Stimulated activated CD8-positive, alpha-beta memory T cell treated with anti-CD3 and anti-CD28 coated beads, Interleukin-12 subunit alpha, Interleukin-12 subunit beta, amount 100 ng/mL, for 4 hours (primary cell): ENCODE results near the gene MYO15B.
"Not testable (repeated sequence)": the region's sequence is repeated elsewhere in the genome, so short reads cannot be mapped to it uniquely, and the experiment has no call there.

Experiments
- DNase-seq: peaks from one replicate; pipeline ENCODE4 v3.0.0-alpha.2; 2020; ENCODE audit warnings: low read depth

The MYO15B gene

DNA sequence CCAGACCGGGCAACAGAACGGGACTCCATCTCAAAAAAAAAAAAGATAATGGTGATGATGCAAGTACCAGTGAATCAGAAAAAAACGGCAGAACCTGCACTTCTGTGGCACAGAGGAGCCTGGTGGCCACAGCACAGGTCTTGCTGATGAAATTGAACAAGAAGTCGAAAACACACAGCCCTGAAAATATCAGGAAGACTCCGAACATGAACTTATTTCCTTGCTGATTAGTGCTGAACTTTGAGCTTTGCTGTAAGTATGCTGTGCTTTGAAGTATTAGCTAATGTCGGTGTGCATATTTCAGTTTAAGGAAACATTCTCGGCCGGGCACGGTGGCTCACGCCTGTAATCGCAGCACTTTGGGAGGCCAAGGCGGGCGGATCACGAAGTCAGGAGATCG, 10.9 kb upstream of the MYO15B start:
- DNase-seq: no peak

DNA sequence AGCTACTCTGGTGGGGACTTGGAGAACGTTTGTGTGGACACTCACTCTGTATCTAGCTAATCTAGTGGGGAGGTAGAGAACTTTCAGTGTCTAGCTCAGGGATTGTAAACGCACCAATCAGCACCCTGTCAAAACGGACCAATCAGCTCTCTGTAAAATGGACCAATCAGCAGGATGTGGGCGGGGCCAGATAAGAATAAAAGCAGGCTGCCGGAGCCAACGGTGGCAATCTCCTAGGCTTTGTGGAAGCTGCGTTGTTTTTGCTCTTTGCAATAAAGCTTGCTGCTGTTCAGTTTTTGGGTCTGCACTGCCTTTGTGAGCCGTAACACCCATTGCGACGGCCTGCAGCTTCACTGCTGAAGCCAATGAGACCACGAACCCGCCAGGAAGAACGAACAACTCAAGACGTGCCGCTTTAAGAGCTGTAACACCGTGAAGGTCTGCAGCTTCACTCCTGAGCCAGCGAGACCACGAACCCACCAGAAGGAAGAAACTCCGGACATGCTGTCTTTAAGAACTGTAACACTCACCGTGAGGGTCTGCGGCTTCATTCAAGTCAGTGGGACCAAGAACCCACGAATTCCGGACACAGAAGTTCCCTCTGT, 6.4 kb upstream of the MYO15B start:
- DNase-seq: not testable (repeated sequence)

DNA sequence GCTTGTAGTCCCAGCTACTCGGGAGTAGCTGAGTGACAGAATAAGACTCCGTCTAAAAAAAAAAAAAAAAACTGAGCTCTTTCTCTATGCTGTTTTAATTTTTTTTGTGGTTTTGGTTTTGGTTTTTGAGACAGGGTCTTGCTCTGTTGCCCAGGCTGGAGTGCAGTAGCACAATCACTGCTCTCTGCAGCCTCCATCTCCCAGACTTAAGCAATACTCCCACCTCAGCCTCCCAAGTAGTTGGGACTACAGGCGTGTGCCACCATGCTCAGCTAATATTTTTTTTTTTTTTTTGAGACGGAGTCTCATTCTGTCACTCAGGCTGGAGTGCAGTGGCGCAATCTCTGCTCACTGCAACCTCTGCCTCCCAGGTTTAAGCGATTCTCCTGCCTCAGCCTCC, 4.4 kb upstream of the MYO15B start:
- not testable (repeated sequence) for DNase-seq

DNA sequence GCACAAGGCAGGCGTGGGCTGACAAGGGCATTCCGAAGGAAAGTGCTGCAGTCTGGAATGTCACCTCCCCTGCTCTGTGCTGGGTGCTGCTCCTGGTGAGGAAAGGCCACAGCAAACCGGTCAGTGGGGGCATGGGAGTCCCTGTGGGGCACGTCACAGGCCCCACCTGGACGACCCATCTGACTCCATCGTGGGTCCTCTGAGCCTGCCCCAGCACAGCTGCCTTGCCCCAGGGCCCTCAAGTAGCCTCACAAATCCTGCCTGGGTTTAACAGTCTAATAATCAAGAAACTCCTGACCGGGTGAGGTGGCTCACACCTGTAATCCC, 2.8 kb upstream of the MYO15B start:
- no peak for DNase-seq

DNA sequence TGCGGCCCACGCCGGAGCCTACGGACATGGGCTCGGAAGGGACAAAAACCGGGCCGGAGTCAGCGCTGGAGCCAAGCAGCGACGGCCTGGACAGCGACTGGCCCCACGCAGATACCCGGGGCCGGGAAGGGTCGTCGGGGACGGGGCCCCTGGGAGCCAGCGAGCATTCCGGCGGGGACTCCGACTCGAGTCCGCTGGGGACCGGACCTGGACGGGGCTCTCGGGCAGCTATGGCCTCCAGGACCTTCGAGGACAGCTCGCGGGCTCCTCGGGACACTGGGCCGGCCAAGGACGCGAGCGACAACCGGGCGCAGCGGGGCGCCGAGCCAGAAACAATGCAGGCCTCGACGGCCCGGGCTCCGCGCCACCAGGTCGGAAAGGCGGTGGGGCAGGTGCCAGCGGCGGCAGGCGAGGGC, 1.0 kb downstream of the MYO15B start:
- no peak for DNase-seq

DNA sequence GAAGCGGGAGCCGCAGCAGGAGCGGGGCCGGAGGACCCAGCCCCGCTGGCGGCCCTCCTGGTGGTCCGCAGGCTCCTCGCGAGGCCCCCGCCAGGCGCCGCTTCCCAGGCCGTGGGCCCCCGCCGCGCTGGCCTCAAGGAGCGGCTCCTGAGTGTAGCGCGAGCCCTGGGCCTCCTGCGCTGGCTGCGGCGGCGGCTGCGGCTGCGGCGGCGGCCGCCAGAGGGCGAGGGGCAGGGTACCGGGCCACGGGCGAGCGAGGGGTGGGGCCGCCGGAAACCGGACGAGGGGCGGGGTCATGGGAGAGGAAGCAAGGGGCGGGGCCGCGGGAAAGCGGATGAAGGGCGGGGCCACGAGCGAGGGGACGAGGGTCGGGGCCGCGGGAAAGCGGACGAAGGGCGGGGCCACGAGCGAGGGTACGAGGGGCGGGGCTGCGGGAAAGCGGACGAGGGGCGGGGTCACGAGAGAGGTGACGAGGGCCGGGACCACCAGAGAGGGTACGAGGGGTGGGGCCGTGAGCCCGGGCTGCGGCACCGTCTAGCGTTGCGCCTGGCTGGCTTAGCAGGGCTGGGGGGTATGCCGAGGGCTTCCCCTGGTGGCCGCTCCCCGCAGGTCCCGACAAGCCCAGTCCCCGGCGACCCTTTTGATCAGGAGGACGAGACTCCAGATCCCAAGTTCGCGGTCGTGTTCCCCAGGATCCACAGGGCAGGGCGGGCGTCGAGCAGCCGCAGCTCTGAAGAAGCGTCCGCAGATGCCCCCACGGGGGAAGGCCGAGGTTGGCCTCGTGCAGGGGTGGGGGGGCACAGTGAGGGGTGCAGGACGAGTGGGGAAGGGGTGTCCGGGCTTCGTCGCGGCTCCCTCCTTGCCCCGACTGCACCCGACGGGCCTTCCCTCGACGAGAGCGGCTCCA, 1.7 kb downstream of the MYO15B start:
- DNase-seq: peak; percentile 85

DNA sequence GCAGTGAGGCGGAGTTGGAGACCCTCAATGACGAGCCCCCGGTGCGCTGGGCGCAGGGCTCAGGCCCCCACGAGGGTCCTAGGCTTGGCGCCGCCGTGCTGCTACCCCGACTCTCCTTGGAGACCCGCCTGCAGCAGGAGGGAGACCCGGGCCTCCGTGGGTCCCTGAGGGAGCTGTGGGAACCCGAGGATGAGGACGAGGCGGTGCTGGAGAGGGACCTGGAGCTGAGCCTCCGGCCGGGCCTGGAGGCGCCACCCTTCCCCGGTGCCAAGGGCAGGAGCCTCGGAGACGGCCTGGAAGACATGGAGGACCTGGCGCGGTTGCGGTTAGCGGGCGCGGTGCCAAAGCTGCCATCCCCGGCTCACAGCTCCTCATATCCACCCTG, 2.3 kb downstream of the MYO15B start:
- DNase-seq: no peak

DNA sequence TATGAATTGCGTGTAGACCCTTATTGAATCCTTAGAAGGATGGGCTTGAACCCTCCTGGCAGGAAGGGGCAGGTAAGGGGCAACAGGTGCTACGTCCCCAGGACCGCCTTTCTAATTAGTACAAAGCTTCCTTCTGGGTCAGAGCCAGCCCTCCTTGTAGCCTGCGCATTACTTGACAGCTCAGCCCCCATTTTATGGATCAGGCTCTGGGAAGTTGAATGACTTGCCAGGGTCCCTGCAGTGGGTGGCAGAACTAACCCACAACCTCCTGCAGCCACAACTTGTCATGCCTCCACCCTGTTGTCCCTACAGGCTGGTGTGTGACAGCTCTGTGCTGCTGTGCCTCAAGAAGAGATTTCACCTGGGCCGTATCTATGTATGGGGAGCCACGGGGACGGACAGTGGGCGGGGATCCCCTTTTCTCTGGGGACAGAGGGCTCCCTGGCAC, 2.7 kb downstream of the MYO15B start:
- DNase-seq: no peak

DNA sequence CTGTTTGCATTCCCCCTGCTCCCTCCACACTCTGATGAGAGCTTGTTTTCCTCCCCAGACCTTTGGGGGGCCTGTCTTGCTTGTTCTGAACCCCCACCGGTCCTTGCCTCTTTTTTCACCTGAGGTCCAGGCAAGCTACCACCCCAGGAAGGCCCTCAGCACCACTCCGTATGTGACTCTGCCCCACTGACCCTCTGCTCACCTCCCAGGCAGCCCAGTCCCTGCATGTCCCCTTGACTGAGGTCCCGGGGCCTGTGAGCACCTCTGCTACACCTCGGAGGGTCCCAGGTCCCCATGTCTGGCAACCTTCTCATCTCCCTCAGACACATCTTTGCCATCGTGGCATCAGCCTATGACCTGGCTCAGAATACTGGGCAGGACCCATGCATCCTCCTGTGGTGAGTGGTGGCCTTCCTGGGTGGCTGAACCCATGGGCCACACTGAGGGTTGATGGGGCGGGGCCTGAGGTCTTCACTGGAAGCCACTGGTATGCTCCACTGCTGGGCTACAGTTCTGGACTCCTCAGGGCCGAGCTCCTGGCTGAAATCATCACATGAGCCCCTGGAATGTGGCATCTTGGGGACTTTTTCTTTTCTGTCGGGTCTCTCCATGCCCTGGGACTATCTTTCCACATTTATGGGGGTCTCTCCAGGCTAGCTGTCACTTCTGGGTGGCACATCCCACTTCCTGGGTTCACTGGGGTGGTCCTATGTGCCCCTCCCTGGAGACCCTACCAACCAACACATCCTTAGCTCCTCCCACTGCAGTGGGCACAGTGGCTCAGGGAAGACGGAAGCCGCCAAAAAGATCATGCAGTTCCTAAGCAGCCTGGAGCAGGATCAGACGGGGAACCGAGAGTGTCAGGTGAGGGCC, 3.5 kb downstream of the MYO15B start:
- DNase-seq: no peak

DNA sequence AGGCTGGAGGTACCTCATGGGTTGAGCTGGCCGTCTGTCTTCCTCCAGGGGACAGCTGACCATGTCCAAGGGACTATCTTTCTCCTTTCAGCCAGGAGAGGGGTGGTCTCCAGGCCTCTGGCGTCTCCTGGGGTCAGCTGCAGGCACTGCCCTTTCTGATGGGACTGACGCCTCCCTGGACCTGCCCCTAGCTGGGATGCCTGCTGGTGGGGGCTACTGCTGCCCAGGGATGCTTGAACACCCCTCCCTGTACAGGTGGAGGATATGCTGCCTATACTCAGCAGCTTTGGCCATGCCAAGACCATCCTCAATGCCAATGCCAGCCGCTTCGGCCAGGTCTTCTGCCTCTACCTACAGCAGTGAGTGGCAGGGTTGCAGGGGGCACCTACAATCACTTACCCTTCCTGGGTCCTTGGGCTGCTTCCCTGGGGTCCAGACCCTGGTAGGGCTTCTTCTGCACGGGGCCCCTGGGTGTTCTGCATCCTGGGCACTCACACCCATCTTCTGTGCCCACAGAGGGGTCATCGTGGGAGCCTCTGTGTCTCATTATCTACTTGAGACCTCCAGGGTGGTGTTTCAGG, 4.2 kb downstream of the MYO15B start:
- DNase-seq: no peak

DNA sequence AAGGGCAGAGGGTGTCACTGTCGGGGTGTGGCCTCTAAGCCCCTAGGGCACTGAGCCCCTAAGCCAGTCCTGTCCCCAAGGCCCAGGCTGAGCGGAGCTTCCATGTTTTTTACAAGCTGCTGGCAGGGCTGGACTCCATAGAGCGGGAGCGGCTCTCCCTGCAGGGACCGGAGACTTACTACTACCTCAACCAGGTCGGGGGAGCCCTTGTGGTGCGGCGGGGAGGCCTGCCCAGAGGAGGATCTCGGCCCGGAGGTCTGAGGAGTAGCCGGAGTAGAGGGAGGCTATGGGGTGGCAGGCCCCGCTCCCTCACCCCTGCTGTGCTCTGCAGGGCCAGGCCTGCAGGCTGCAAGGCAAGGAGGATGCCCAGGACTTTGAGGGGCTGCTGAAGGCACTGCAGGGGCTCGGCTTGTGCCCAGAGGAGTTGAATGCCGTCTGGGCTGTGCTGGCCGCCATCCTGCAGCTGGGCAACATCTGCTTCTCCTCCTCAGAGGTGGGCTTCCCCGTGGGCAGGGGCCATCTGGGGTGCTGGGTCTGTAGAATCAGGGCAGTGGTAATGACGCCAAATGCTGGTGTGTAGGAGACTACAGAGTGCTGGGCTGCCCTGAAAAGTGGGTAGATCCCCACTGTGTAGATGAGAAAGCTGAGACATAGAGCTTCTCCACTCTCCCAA, 4.9 kb downstream of the MYO15B start:
- no peak for DNase-seq

DNA sequence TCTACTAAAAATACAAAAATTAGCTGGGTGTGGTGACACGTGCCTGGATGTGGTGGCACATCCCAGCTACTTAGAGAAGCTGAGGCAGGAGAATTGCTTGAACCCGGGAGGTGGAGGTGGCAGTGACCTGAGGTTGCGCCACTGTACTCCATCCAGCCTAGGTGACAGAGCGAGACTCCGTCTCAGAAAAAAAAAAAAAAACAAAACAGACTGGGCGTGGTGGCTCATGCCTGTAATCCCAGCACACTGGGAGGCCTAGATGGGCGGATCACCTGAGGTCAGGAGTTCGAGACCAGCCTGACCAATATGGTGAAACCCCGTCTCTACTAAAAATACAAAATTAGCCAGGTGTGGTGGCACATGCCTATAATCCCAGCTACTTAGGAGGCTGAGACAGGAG, 5.8 kb downstream of the MYO15B start:
- not testable (repeated sequence) for DNase-seq

DNA sequence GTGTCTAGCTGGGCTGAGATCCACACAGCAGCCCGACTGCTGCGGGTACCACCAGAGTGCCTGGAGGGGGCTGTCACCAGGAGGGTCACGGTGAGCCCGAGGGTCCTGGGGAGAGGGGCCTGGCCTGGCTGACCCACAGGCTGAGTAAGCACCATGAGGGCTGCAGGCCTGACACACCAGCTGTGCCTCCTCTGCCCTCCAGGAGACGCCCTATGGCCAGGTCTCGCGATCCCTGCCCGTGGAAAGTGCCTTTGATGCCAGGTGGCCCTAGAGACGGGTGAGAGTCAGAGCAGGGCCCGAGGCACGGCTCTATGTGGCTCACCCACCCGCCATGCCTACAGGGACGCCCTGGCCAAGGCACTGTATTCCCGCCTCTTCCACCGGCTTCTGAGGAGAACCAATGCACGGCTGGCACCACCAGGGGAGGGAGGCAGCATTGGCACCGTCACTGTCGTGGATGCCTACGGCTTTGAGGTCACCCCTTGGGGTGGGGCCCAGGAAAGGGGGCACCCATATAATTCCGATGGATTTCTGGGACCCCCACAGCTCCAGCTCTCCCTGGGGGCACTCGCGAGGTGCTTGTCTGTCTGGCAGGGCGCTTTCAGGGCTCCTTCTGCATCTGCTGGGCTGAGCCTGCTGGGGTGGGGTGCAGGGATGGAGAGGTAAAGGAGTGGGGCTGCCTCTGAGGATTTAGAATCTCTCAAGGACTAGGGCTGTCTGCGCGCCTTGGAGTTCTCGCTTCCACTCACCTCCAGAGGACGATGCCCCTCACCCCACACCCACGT, 7.1 kb downstream of the MYO15B start:
- DNase-seq: no peak

DNA sequence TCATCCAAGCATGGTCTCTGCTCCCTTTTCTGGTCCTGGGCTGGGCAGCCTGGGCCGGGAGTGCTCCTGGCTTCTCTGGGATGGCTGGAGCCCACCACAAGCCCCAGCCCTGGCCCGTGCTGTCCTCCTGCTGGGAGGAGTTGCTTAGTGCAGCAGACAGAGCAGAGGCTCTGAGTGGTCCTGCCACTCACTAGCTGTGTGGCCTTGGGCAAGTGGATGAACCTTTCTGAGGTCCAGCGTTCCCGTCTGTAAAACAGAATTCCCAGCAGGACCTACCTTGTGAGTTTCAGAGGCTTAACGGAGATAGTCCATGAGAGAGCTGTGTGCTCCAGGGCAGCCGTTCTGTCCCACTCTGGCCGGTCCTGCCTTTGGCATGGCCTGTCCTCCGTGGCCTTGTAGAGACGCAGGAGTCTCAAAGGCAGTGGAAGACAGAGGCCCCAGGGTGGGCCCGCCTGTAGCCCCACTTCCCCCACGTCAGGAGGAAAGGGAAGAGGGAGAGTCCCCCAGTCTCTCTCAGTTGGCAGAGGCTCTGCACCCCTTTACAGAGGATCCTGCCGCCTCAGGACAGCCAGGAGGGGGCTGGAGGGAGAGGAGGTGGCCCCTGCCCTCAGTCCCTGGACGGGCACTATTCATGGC, 7.8 kb downstream of the MYO15B start:
- no peak for DNase-seq

DNA sequence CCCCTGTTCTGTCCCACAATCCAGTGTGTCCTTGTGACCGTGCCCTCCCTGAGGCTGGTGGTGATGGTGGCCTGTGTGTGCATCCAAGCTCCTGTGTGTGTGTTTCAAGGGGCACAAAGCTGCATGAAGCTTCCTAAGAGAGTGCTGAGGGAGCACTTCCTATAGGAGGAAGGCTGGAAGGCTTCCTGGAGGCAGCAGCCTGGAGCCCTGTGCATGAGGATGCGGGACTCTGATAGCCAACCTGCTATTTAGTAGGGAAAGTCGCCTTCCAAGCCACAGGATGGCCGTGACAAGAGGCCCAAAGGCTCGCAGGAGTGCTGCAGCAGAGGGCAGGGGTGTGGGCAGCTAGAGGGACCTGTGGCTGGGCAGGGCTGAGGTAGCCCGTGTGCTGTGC, 8.3 kb downstream of the MYO15B start:
- no peak for DNase-seq

DNA sequence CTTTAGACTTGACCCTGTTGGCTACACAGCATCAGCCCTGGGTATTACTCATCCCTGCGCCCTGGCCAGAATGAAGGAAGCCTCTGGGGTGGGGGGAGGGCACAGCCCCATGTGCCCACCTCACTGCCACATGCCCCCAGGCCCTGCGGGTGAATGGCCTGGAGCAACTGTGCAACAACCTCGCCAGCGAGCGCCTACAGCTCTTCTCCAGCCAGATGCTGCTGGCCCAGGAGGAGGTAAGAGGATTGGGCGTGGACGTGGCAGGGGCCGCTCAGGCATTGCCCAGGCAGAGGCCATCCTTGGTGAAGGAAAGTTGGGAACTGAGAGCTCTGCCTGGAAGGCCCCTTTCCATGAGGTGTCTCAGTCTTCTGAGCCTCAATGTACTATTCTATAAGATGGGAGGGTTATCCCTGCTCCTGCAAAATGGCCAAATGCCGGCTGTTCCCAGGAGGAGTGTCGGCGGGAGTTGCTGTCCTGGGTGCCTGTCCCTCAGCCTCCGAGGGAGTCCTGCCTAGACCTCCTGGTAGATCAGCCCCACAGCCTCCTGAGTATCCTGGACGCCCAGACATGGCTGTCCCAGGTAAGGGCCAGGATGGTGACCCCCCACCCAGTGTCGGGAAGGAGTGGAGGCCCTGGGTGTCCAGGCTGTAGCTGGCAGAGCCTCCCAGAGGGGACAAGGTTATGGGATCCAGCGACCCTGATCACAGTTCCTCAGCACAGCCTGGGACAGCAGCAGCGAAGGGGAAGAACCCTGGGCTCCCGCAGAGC, 8.9 kb downstream of the MYO15B start:
- no peak for DNase-seq

DNA sequence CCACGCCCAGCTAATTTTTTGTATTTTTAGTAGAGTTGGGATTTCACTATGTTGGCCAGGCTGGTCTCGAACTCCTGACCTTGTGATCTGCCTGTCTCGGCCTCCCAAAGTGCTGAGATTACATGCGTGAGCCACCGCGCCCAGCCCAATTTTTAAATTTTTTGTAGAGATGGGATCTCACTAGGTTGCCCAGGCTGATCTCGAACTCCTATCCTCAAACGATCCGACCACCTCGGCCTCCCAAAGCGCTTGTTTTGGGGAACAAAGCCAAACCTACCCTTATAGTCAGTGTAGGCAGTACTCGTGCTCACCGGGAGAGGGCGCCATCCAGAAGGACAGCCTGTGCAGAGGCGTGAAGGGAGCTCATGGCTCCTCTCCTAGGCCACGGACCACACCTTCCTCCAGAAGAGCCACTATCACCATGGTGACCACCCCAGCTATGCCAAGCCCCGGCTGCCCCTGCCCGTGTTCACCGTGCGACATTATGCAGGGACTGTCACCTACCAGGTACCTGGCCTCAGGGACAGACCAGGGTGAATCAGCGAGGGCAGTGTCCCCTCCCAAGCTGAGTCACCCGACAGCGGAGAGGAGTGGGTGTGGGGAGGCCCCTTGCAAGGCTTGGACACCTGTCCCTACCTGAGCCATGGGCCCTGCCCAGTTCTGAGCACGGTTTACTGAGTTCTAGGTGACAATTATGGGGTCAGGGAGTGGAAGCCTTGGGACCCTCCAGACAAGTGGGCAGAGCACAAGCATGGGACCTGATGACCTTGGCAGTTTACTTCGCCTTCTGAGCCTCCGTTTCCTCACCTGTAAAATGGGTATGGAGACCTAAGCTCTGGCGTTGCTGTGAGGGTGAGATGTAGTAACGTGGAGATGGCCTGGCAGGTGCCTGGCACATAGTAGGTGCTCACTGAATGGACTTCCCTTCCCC, 13.7 kb downstream of the MYO15B start:
- DNase-seq: no peak

DNA sequence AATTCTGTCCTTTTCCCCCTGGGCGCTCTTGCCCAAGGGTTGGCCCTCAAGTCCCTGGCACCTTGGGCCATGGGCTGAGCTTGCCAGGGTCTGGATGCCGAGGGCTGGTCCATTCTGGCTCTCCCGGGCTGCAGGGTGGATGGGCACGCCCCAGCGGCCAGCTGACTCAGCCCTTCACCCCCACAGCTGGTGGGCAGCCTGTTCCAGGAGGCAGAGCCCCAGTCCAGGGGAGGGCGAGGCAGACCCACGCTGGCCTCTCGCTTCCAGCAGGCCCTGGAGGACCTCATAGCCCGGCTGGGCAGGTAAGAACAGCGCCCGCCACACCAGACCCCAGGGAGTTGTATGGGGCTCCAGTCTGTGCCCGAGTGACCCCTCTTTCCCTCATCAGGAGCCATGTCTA, 15.0 kb downstream of the MYO15B start:
- no peak for DNase-seq

DNA sequence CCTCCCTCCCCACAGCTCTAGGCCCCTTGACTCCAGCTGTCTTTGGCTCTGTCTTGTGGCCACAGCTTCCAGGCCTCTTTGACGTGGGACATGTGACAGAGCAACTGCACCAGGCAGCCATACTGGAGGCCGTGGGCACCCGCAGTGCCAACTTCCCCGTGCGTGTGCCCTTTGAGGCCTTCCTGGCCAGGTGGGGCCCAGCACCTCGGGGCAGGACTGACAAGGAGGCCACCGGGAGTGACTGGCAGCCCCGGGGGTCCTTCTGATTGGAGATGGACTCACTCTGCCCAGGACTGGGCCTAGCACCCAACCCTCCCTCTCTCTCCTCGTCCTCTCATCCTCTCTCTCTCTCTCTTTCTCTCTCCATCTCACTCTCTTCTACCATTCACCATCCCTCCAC, 15.5 kb downstream of the MYO15B start:
- DNase-seq: no peak
